HAP-1 (cell line): ENCODE measurements around the gene SRD5A3.
"Not testable (repeated sequence)": the region's sequence is repeated elsewhere in the genome, so short reads cannot be mapped to it uniquely, and the experiment has no call there.

Experiments used
- DNase-seq, 2 experiments: peaks; one replicate each; pipeline ENCODE4 v3.0.0-alpha.2; 2016 to 2020; ENCODE audit warnings: low spot score in 2 of 2
- H3K27me3 ChIP-seq: fragments of 250-450 bp; sonication (Bioruptor Pico); 2 replicates; pipeline ENCODE4 v1.5.1; 2020; ENCODE audit warnings: low read depth, mild to moderate bottlenecking, moderate library complexity
- H3K36me3 ChIP-seq: fragments of 250-450 bp; sonication (Bioruptor Pico); replicated peaks from 2 replicates; pipeline ENCODE4 v1.5.1; 2020; ENCODE audit warnings: mild to moderate bottlenecking
- H3K4me1 ChIP-seq: fragments of 250-450 bp; sonication (Bioruptor Pico); 2 replicates; pipeline ENCODE4 v1.5.1; 2020; ENCODE audit warnings: mild to moderate bottlenecking
- H3K4me3 ChIP-seq: fragments of 250-450 bp; sonication (Bioruptor Pico); 2 replicates; pipeline ENCODE4 v1.5.1; 2020; ENCODE audit warnings: mild to moderate bottlenecking, moderate library complexity
- H3K9me3 ChIP-seq: fragments of 250-450 bp; sonication (Bioruptor Pico); 2 replicates; pipeline ENCODE4 v1.5.1; 2020; ENCODE audit warnings: mild to moderate bottlenecking, moderate library complexity
- in situ Hi-C: fragments of 300-500 bp; cut with MboI; formaldehyde crosslinking; loops from 3 replicates; pipeline ENCODE4 v1.14.3; 2020; ENCODE audit warnings: low sequenced_read_pairs, inconsistent platforms, mixed read lengths

Gene SRD5A3

DNA sequence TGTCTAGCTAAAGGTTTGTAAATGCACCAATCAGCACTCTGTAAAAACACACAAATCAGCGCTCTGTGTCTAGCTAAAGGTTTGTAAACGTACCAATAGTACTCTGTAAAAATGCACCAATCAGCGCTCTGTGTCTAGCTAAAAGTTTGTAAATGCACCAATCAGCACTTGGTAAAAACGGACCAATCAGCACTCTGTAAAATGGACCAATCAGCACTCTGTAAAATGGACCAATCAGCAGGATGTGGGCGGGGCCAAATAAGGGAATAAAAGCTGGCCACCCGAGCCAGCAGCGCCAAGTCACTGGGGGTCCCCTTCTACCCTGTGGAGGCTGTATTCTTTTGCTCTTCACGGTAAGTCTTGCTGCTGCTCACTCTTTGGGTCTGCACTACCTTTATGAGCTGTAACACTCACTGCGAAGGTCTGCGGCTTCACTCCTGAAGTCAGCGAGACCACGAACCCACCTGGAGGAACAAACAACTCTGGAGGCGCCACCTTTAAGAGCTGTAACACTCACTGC, 7.2 kb downstream of the SRD5A3 start:
- H3K4me3 ChIP-seq, H3K9me3 ChIP-seq, in situ Hi-C loops, H3K27me3 ChIP-seq, DNase-seq, H3K4me1 ChIP-seq, H3K36me3 ChIP-seq: not testable (repeated sequence)

DNA sequence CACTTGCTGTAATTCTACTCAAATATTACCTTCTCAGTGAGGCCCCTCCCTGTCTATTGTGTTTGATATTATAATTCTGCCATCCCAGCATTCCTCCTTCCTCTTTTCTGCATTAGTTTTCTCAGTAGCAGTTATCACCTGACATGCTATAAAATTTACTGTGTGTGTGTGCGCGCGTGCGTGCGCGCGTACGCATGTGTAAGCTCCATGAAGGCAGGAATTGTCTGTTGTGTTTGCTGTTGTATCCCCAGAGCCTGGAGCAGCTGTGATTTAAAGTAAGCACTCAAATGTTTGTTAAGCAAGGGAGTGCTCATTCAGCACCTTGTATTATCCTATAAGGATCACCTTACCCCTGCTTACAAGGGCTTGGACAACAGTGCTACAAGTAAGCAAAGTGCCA, 8.6 kb downstream of the SRD5A3 start:
- Histone ChIP-seq H3K36me3 (no peaks in the 10 kb centered on the region), H3K27me3 (no peaks in the 10 kb centered on the region), H3K9me3 (no peaks in the 10 kb centered on the region; the same call in 1 of the 2 replicates), H3K4me3 (no peak overlapping the region), H3K4me1 (no peaks in the 10 kb centered on the region; the same call in 1 of the 2 replicates)
- in situ Hi-C loops, result no loop called here
- no peak for DNase-seq

DNA sequence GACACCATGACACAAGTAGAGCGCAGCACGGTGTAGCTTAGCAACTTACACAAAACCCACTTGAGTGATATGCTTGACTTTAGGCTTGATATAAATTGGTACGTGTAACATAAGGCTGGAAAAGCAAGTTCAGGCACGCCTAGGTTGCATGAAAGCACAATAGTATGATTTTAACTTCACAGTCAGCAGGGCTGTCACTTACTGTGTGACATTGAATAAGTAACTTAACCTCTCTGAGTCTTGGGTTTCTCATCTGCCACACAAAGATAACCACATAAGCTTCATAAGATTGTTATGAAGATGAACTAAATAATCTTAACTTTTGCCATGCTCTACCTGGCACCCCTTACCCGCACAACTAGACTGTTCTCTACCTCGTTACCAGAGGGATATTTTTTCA, 9.5 kb downstream of the SRD5A3 start:
- no peaks in the 10 kb centered on the region; the same call in 1 of the 2 replicates for H3K9me3 ChIP-seq
- H3K4me3 ChIP-seq, result no peak overlapping the region
- no peaks in the 10 kb centered on the region for H3K27me3 ChIP-seq
- H3K36me3 ChIP-seq, result no peaks in the 10 kb centered on the region
- in situ Hi-C loops, result no loop called here
- no peak for DNase-seq
- no peaks in the 10 kb centered on the region; the same call in 1 of the 2 replicates for H3K4me1 ChIP-seq

DNA sequence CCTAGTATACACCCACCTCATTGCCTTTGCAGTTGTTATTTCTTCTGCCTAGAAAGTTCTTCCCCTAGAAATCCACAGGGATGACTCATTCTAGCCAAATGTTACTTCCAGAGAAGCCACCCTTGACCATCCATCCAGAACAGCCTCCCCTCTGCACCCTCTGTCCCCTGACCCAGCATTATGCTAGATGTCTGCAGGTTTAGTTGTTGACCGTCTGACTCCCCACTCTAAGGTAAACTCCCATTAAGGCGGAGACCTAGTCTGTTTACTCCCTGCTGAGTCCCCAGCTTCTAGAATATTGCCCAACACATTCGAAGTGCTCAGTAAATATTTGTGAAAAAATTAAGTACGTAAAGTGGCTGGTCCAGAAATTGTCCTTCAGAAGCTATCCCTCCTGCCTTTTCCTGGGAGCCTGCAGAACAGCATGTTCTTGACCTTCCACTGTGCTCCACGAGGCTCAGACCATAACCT, 11.0 kb downstream of the SRD5A3 start:
- Histone ChIP-seq H3K4me3 (no peak overlapping the region), H3K4me1 (no peaks in the 10 kb centered on the region; the same call in 1 of the 2 replicates), H3K9me3 (no peaks in the 10 kb centered on the region; the same call in 1 of the 2 replicates), H3K36me3 (no peaks in the 10 kb centered on the region), H3K27me3 (no peaks in the 10 kb centered on the region)
- DNase-seq, result no peak
- in situ Hi-C loops, result no loop called here

DNA sequence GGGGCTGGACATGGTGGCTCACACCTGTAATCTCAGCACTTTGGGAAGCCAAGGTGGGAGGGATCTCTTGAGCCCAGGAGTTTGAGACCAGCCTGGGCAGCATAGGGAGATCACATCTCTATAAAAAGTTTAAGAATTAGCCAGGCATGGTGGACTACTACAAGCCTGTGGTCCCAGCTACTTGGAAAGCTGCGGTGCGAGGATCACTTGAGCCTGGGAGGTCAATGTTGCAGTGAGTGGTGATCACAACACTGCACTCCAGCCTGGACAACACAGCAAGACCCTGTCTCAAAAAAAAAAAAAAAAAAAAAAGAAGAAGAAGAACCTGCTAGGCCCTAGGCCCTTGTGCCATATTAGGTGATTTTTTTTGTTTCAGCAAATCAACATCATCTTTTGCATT, 12.2 kb downstream of the SRD5A3 start:
- H3K36me3 ChIP-seq, result no peaks in the 10 kb centered on the region
- in situ Hi-C loops, result no loop called here
- no peaks in the 10 kb centered on the region for H3K27me3 ChIP-seq
- H3K9me3 ChIP-seq, result no peaks in the 10 kb centered on the region
- no peaks in the 10 kb centered on the region; the same call in 1 of the 2 replicates for H3K4me1 ChIP-seq
- H3K4me3 ChIP-seq, result no peak overlapping the region
- DNase-seq, result no peak

GRCh38 chr4:55358668-55359067, 12.6 kb downstream of the SRD5A3 start:
- in situ Hi-C loops, result no loop called here
- H3K4me1 ChIP-seq, result no peaks in the 10 kb centered on the region; the same call in 1 of the 2 replicates
- no peak overlapping the region for H3K4me3 ChIP-seq
- no peak for DNase-seq
- peaks cover 2% of the 10 kb centered on the region; the same call in 1 of the 2 replicates for H3K36me3 ChIP-seq
- no peaks in the 10 kb centered on the region for H3K27me3 ChIP-seq
- no peaks in the 10 kb centered on the region for H3K9me3 ChIP-seq

DNA sequence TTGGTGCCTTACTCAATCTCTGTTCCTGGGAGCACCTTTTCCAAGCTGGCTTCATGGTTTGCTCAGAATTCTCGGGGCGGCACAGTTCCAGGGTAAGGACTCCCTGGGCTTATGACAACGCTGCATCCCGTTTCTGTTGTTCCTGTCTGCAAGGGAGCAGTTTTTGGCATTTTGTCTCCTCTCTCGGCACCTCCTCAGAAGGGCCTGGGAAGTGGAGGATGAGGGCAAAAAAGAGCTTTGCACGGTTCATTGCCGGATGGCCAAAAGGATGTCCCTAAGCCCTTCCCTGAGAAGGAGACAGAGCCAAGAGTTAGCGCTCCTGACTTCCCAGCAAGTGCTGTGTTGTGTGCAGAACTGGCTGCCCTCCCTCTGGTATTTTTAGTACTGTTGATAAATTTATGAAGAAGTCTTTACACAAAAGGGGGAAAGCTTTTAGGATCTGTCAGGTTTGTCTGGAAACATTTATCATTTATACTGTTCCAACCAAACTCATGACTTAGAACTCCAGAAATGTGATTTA, 13.4 kb downstream of the SRD5A3 start:
- peaks cover 3% of the 10 kb centered on the region; the same call in 1 of the 2 replicates for H3K36me3 ChIP-seq

DNA sequence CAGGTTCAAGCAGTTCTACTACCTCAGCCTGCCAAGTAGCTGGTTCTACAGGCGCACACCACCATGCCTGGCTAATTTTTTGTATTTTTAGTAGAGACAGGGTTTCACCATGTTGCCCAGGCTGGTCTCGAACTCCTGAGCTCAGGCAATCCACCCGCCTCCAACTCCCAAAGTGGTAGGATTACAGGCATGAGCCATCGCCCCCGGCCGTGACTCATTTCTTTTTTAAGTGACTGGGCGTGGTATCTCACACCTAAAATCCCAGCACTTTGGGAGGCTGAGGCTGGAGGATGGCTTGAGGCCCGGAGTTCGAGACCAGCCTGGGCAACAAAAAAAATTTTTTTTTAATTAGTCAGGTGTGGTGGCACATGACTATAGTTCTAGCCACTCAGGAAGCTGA, 16.9 kb downstream of the SRD5A3 start:
- H3K4me3 ChIP-seq, in situ Hi-C loops: not testable (repeated sequence)
- H3K4me1 ChIP-seq, result peaks cover 13% of the 10 kb centered on the region

More for the DNA sequence above, 13.4 kb downstream of the SRD5A3 start:
- in situ Hi-C loops, result no loop called here
- H3K4me3 ChIP-seq, result no peak overlapping the region
- H3K4me1 ChIP-seq, result peaks cover 4% of the 10 kb centered on the region
- DNase-seq, result no peak
- no peaks in the 10 kb centered on the region for H3K27me3 ChIP-seq
- no peaks in the 10 kb centered on the region for H3K9me3 ChIP-seq

GRCh38 chr4:55363691-55364351, 17.8 kb downstream of the SRD5A3 start:
- Histone ChIP-seq H3K4me1 (peaks cover 13% of the 10 kb centered on the region), H3K27me3 (no peaks in the 10 kb centered on the region), H3K9me3 (no peaks in the 10 kb centered on the region), H3K4me3 (no peak overlapping the region), H3K36me3 (peaks cover 3% of the 10 kb centered on the region; the same call in 1 of the 2 replicates)
- in situ Hi-C loops, result no loop called here
- no peak for DNase-seq

More for the DNA sequence above, 16.9 kb downstream of the SRD5A3 start:
- H3K9me3 ChIP-seq, H3K27me3 ChIP-seq, H3K36me3 ChIP-seq, DNase-seq: not testable (repeated sequence)

- no peak overlapping the region for H3K4me3 ChIP-seq
- in situ Hi-C loops, result no loop called here
- no peaks in the 10 kb centered on the region for H3K27me3 ChIP-seq
- H3K36me3 ChIP-seq, result peaks cover 3% of the 10 kb centered on the region; the same call in 1 of the 2 replicates
- peak; percentile 73 to 75 for DNase-seq
- H3K9me3 ChIP-seq, result no peaks in the 10 kb centered on the region
- H3K4me1 ChIP-seq, result peaks cover 13% of the 10 kb centered on the region
Measured at GRCh38 chr4:55364691-55365344, 18.8 kb downstream of the SRD5A3 start.

- Histone ChIP-seq H3K4me3 (no peak overlapping the region), H3K36me3 (peaks cover 3% of the 10 kb centered on the region; the same call in 1 of the 2 replicates), H3K4me1 (peaks cover 13% of the 10 kb centered on the region), H3K9me3 (no peaks in the 10 kb centered on the region), H3K27me3 (no peaks in the 10 kb centered on the region)
- DNase-seq, result no peak
- in situ Hi-C loops, result no loop called here
Measured at GRCh38 chr4:55365345-55365728, 19.3 kb downstream of the SRD5A3 start.

DNA sequence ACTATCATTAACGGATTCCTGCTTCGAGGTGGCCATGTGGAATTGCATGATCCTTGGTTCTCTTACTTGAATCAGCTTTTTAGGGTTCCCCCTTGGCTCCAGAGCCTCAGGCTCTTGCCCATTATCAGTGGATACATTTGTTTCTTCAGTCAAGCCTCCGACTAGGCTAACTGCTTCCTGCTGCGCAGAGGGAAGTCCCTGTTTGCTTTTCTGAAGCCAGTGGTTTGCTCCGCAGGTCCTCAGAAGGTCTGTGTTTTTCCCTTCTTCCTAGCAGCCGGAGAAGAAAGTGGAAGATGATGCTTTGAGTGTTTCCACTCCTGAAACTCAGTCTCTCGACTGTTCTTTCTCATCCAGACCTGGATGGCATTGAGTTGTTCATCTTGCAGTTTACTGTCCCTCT, 20.6 kb downstream of the SRD5A3 start:
- Histone ChIP-seq H3K9me3 (no peaks in the 10 kb centered on the region), H3K4me1 (peaks cover 13% of the 10 kb centered on the region), H3K27me3 (no peaks in the 10 kb centered on the region), H3K36me3 (peaks cover 3% of the 10 kb centered on the region; the same call in 1 of the 2 replicates), H3K4me3 (no peak overlapping the region)
- no peak for DNase-seq
- in situ Hi-C loops, result no loop called here

DNA sequence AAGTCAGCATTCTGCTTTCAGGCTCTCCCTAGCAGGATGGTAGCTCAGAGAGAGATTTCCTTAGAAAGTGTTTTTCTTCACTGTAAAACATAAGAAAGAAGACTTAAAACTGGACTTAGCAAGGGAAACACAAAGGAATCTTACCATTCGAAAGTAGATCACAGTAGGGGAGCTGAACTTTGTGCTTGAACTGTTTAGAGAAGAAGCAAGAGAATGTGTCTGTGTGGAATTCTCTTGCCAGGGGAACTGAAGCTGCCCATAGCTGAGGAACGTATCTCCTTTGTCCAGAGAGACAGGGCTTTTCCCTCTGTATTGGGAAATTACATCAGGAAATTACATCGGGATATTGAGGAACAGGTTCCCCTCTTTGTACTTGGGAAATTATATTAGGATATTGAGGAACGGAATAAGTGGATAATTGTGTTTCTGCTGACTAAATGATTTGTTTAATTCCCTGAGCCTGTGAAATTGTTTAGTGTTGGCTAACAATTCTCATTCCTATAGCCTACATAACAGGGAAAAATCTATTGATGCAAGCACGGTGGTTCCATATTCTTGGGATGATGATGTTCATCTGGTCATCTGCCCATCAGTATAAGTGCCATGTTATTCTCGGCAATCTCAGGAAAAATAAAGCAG, 21.2 kb downstream of the SRD5A3 start:
- in situ Hi-C loops, result no loop called here
- Histone ChIP-seq H3K9me3 (no peaks in the 10 kb centered on the region), H3K36me3 (peaks cover 3% of the 10 kb centered on the region; the same call in 1 of the 2 replicates), H3K4me1 (peaks cover 13% of the 10 kb centered on the region), H3K27me3 (no peaks in the 10 kb centered on the region), H3K4me3 (no peak overlapping the region)
- no peak for DNase-seq
